ENCODE measurements around the gene IRF9.

The IRF9 gene

GRCh38 chr14:24149302-24149969 is 11.6 kb upstream of the IRF9 start:
- DNase-seq: no peak

- no peak for DNase-seq
Observed at GRCh38 chr14:24150061-24150460, 11.0 kb upstream of the IRF9 start.

GRCh38 chr14:24150567-24150966 is 10.5 kb upstream of the IRF9 start:
- DNase-seq: no peak

GRCh38 chr14:24150993-24151392 is 10.1 kb upstream of the IRF9 start:
- no peak for DNase-seq

GRCh38 chr14:24151404-24152080 is 9.5 kb upstream of the IRF9 start:
- no peak for DNase-seq

GRCh38 chr14:24155100-24155499 is 6.0 kb upstream of the IRF9 start:
- no peak for DNase-seq

GRCh38 chr14:24156840-24157239 is 4.2 kb upstream of the IRF9 start:
- DNase-seq: no peak

GRCh38 chr14:24157331-24157730 is 3.7 kb upstream of the IRF9 start:
- DNase-seq: no peak

- no peak for DNase-seq
Observed at GRCh38 chr14:24159777-24160498, 1.1 kb upstream of the IRF9 start.

GRCh38 chr14:24160499-24160849 is 591 bp upstream of the IRF9 start:
- no peak for DNase-seq

GRCh38 chr14:24162093-24162492 is 1.0 kb downstream of the IRF9 start:
- DNase-seq: no peak

- DNase-seq: no peak
Observed at GRCh38 chr14:24164518-24164991, 3.5 kb downstream of the IRF9 start.

GRCh38 chr14:24165785-24166184 is 4.7 kb downstream of the IRF9 start:
- no peak for DNase-seq

GRCh38 chr14:24167469-24168114 is 6.5 kb downstream of the IRF9 start:
- no peak for DNase-seq

GRCh38 chr14:24171422-24172260 is 10.6 kb downstream of the IRF9 start, which contains the start of gene REC8:
TSS of gene REC8 (plus strand) at chr14:24172080. CDS start at chr14:24172553, 473 bp downstream.
- peak; percentile 67 to 86 for DNase-seq

GRCh38 chr14:24172261-24172860 is 11.3 kb downstream of the IRF9 start:
- no peak for DNase-seq

- DNase-seq: no peak
Observed at GRCh38 chr14:24172871-24173281, 11.8 kb downstream of the IRF9 start.

GRCh38 chr14:24176599-24176998 is 15.5 kb downstream of the IRF9 start:
- DNase-seq: no peak

- no peak for DNase-seq
Observed at GRCh38 chr14:24177041-24177825, 16.2 kb downstream of the IRF9 start.

GRCh38 chr14:24177891-24178290 is 16.8 kb downstream of the IRF9 start:
- no peak for DNase-seq
